ENCODE results near the gene CROCC2.

Gene CROCC2

DNA sequence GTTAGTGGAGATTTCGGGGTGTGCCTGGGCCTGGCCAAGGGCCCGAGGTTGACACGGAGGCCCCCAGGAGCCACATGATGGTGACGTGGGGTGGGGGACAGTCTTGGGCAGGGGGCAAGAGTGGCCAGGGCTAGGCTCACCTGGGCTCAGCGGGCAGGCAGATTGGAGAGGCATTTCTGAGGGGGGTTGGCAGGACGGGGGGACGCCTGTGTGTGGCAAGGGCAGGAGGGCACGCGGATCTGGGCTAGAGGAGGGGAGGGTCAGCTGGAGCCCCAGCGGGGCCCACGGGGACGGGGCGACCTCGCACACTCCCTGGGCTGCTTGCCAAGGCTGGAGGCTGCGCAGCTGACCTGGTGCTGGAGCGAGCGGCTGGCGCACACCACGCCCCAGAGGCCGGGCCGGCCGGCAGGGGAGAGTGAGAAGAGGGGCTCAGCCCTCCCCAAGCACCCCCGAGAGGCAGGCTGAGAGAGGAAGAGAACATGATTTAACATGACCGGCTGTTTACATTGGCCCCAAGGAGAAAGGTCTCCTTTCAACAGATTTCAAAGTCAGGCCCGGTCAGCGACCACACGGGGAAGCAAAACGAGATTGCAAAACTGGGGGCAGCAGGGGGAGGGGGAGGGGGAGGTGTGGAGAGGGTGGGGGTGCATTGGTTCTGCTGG lies 54.3 kb downstream of the CROCC2 start:
- peak; percentile 27 for DNase-seq

DNA sequence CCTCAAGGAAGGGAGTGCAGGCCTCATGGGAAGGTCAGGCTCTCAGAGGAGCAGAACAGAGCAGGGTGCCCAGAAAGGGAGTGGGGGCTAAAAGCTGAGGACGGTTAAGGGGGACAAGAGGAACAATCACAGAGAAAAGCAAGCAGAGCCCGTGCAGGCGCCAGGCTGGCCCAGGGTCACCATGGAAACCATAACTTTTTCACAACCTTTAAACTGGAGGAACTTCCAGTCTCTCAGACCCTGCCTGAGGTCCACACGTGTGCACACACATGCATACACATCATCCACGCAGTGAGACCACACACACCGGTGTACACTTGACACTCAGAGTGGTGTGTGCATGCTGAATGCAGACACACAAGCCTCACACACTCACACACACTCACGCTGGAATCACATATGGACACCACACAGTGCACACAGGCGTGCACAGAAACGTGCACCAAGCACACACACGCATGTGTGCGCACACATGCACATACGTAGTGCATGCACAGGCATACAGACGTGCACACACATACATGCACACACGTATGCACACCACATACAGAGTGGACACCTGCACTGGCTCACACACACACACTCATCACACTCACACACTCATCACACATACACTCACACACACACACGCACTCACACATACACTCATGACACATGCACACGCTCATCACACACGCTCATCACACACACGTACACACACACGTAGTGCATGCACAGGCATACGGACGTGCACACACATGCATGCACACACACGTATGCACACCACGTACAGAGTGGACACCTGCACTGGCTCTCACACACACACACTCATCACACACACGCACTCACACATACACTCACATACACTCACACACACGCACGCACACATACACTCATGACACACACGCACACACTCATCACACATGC lies 55.1 kb downstream of the CROCC2 start:
- no peak for DNase-seq

DNA sequence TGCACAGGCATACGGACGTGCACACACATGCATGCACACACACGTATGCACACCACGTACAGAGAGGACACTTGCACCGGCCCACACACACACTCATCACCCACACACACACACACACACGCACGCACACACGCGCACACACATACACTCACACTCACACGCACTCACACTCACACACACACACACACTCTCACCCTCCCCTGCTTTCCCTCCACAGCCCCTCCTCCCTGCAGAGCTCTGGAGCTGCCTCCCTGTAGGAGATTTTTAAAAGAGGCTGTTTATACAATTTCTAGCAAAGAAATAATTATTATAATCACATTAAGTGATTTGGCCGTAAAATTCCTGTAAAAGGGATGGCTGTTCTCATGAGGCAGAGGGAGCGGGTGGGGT lies 55.8 kb downstream of the CROCC2 start:
- no peak for DNase-seq

DNA sequence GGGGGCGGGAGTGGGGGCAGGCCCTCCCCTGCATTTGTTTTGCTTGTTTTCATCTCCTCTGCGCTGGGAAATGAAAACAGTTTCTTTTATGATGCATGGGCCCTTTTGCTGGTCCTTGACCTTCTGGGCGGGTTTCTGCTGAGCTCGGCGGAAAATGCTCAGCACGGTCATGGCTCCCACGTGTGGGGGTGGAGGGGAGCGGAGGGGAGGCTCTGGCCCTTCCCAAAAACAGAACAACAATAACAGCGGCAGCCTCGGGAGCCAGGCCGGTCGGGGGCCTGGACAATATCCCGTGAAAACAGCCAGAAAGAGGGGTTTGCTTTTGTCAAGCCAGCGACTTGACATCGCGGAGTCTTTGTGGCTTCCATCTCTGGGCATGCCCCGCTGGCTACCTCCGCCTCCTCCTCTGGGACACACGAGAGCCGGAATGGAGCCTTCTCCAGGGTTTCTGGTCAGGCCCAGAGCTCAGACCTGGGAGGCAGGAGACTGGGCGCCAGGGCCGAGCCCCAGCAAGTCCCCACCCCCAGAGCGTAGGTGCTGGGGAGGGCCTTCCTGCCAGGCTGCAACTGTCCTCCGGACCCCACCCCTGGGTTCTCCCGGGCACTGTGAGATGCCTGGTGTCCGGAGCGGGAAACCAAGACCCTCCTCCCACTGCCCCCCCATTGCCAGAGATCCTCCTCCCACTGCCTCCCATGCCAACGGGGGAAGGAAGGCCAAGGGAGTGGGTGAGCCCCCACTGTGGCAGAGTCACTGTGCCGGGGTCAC lies 56.3 kb downstream of the CROCC2 start:
- DNase-seq = no peak

DNA sequence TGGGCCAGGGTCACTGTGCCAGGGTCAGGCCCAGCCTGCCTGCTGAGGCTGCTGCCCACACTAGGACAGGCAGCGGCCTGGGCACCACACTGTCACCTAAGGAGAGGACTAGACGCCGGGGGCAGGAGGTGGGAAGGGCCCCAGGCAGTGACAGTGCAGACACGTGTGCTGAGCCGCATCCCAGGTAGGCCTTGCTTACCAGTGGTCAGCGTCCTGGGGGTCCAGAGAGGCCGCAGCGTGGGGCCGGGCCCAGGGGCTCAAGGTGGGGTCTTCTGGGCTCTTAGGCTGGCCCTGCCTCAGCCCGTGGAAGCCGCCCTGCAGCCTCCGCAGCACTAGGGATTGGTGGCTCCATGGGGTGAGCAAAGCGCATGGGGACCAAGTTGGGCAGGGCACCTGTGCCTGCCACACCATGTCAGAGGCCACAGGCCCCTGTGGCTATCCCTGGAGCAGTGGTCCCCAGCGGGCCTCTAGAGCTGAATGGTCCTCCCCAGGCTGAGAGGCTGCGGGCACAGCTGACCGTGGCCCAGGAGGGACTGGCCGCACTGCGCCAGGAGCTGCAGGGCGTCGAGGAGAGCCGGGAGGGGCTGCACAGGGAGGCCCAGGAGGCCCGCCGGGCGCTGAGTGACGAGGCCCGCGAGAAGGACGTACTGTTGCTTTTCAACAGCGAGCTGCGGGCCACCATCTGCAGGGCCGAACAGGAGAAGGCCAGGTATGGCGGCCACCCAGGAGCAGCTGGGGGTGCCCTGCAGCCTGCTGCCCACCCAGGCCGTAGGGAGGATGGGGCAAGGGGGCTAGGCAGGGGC lies 57.1 kb downstream of the CROCC2 start:
- DNase-seq = no peak

DNA sequence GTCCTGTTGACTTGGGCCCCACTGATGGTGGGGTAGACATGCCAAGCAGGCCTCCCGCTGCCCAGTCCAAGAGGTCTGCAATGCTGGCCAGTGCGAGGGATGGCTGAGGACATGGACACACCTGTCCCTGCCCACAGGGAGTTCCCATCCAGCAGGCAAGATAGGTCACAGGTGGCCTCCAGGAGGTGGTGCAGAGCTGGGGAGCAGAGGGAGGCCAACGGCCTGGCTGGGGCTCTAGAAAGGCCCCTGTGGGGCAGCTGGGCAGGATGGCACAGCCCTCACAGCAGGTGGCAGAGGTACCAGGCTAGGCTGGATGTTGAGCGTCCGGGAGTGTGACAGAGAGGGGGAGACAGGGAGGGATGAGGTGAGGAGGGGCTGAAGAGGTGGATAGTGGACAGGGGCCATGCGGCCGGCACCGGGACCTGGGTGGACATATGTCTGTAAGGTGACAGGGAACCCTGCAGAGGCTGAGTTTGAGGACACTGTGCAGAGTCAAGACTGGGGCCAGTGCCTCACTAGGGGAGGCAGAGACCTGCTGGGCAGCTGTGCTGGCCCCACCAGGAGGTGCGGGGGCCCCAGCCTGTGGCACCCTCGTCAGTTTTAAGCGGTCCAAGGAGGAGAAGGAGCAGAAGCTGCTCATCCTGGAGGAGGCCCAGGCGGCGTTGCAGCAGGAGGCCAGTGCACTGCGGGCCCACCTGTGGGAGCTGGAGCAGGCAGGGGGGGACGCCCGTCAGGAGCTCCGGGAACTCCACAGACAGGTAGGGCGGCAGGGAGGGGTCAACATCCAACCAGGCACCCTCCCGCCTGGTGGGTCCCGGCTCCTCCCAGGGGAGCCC lies 58.0 kb downstream of the CROCC2 start:
- DNase-seq = no peak

DNA sequence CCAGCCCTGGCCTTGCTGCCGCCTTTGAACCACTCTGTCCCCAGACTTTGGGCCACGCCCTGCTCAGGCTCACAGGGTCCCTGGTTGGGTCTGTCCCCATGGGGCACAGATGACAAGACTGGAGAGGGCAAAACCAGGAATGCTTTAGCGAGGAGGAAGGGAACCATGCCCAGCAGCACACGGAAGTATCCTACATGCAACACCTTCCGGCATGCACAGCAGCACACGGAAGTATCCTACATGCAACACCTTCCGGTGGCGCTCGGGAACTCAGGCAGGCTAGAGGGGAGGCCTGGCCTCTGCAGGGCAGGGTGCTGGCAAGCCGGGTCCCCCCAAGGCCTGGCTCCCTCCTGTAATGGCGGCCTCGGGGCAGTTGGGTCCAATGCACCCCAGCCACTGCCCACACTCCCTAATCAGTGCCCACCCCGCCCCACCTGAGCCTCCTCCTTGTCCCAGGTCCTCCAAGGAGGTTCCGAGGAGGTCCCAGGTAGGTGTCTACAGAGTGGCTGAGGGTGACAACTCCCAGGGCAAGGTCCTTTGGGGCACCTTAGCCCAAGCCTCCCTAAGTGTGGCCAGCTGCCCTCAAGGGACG lies 58.7 kb downstream of the CROCC2 start:
- no peak for DNase-seq

DNA sequence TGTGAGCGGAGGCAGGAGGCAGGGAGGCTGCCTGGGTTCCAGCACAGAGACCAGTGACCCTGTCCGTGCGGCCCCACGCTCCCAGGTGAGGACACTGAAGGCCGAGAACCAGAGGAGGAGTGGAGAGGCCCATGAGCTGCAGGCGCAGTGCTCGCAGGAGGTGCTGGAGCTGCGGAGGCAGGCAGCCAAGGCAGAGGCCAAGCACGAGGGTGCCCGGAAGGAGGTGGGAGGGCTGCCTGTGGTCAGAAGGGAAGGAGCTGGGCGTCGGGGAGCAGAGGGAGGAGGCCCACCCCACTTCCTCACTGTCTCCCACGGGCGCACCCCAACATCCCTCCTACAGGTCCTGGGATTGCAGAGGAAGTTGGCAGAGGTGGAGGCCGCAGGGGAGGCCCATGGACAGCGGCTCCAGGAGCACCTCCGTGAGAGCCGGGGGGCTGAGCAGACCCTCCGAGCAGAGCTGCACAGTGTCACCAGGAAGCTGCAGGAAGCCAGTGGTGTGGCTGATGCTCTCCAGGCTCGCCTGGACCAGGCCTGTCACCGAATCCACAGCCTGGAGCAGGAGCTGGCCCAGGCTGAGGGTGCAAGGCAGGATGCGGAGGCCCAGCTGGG lies 59.3 kb downstream of the CROCC2 start:
- no peak for DNase-seq

DNA sequence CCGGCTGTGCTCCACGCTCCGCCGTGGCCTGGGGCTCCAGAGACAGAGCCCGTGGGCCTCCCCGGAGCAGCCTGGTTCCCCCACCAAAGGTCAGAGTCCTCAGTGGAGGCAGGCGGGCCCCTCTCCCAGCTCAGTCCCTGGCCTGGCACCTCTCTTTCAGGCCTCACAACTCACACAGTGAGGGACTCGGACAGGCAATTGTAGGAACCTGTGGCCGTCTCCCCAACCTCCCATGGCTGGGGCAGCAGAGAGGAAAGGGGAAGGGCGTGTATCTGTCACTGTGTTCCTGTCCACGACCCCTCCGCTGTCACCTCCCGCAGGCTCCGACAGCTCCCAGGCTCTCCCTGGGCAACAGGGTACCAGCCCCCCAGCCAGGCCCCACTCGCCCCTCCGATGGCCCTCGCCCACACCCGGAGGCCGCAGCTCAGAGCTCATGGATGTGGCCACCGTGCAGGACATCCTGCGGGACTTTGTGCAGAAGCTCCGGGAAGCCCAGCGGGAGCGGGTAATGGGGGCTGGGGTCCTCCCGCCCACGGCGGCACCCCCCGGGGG lies 59.8 kb downstream of the CROCC2 start:
- no peak for DNase-seq

DNA sequence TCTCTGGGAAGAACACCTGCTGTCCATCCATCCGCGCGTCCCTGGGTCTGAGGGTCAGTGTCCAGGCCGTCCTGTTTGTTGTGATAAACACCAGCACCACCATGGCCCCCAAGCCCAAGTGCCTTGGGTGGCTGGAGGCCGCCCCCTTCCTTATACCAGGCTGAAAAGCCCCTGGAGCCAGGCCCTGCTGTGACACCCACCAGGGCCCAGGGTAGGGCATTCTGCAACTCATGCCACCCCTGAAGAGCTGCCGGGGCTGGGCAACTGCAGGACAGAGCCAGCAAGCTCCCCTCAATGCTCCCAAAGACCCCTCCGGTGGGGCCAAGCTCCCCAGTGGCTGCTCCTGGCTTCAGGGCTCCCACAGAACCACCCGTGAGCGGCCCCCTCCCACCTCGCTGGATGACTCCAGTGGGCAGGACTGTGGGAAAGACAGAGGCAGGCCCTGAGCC lies 60.3 kb downstream of the CROCC2 start:
- DNase-seq = no peak

DNA sequence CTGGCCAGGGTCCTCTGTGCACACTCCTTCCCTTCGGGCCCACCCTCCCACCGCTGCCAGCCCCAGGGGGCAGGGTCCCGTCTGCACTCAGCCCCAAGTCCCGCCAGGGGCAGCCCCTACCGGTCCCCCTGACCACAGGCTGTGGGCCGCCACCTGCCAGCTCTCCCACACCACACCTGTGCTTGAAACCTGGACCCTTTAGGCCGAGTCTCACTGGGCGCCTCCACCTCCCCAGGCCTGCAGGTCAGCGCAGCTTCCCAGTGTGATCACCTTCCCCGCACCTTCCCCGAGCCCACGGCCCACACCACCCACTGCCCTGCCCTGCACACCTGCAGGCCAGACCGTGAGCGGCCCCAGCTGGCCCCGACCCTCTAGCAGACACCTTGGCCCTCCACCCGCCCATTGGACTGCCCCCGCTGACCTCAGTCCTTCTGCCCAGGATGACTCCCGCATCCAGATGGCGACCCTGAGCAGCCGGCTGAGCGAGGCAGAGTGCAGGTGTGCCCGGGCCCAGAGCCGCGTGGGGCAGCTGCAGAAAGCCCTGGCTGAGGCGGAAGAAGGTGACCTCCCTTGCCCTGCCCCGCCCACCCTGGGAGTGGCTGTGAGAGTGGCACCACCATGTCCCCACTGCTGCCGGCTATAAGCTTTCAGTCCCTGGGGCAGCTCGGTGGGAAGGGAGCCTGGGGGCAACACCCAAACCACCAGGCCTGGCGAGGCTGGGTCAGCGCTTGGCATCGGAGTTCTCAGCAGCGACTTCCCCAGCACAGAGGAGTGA lies 61.0 kb downstream of the CROCC2 start:
- DNase-seq = no peak

DNA sequence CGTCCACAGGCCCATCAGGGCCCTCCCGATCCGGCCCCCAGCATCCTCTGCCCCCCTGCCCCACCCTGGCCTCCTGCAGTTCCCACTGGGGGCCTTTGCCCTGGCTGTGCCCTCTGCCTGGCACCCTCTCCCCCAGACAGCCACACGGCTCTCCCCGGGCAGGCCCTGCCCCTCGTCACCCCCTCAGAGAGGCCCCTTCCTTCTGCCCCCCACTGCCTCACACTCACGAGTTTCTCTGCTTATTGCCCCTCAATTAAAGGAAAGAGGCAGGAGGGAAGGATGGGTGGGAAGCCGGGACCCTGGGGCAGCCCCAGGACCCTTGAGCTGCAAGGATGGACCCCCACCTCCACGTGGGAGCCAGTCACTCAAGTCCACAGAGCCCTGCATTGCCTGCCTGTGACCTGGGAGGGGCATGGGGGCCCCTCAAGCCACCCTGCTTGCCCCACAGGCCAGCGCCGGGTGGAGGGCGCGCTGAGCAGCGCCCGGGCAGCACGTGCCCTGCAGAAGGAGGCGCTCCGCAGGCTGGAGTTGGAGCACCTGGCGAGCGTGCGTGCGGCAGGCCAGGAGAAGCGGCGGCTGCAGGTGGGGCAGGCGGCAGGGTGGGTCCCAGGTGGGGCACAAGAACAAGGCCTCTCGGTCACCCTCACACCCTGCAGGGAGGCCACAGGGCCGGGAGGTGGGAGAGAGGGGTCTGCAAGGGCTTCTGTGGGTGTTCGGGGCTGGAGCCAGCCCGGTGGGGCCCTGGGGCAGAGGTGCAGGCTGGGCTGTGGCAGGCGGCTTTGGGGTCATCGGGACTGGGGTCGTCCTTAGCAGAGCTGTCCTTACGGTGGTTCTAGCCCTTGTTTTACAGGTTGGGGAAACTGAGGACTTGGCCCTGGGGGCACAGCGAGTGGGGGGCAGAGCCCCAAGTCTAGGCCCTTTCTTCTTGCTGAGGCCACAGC lies 61.8 kb downstream of the CROCC2 start:
- no peak for DNase-seq

DNA sequence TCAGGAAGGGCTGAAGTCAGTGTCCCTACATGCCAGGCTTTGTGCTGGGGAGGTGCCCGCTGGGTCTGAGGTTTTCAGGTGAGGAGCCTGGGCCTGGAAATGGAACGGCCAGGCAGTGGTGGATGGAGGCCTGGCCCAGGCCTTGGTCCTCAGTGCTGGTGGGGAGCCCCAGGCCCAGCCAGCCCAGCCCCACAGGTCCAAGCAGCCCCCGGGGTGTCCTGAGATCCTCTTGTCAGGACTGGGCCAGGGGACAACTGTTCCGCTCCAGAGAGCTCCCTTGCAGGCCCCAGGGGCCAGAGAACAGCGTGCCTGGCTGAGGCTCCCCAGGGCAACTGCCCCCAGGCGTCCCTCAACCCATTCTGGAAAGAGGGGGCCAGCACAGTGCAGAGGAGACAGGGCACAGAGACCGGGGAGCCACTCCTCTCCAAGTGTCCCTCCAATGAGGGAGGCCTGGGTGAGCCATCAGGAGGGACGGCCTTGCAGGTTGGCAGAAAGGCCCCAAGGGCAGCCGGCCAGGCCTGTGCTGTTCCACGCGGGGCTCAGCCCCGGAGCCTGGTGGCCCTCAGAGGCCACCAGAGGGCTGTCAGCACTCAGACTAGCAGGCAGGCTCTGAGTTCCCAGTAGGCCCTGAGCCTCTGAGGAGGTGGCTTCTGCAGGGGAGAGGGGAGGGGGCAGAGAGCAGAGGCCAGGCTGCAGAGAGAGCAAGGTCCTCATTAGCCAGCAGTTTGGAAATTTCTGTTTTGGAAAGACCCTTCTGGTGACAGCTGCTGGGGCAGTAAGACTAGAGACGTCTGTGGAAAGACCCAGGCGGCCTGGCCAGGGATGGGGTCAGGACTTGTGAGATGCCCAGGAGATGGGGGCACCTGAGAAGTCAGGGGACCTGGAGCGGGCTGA lies 62.8 kb downstream of the CROCC2 start:
- DNase-seq = no peak

DNA sequence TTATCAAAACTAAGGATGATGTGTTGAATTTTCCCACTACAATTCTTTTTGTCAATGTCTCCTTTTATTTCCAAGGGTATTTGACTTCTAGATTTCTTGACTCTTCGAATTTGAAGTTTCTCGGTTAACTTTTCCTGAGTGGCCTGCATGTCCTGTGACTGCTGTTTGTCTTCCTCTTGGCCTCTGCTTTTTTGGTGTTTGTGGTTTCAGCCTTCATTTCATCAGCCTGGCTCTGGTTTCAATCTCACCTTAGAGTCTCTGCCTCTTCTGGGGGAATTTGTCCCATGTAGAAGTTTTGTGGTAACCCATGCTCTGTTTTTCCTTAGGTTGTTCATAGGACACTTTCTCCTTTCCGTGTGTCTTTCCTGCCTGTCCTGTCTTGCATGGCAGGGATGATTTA lies 64.0 kb downstream of the CROCC2 start:
- no peak for DNase-seq

DNA sequence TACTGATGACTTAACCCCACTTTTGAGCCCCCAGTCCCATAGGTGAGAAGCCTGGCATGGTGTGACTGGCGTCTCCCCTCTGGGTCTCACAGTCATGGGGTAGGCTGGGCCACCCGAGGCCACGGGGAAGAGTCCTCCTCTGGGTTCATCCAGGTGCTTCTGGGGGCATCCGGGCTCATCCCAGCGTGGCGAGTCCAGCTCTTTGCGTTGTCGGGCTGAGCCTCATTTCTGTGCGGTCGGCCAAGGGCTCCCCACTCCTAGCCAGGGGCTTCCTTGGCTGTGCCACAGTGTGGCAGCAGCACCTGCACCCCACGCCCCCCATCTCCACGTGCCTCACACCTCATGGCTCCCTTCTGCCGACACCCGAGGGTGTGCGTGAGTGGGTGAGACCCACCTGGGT lies 64.7 kb downstream of the CROCC2 start:
- DNase-seq = no peak

DNA sequence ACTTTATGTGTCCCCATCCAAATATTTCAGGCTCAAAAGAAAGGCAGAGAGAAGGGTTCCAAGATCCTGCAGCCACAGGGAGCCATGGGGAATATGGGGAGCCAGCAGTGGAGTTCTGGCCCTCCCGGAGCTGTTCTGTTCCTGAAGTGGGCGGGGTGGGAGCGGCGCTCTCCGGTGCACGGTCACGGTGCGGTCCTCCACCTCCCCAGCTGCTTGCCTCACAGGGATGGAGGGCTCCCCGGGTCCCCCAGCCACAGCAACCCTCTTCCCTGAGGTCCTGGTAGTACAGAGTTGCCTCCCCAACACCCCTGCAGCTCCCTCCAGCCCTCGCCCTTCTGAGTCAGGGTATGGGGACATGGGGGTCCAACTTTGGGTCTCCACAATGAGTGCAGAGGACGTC lies 66.1 kb downstream of the CROCC2 start:
- DNase-seq = no peak

All from fibroblast of upper back skin (primary cell).